Endodermal cell (in vitro differentiated cells): ENCODE measurements around the gene RINL. TPM values are rescaled to one million over a fixed set of nuclear protein-coding genes. Genes with fewer than 3 reads are reported as not detected.

Source experiments
- DNase-seq: peaks from one replicate; pipeline ENCODE4 v3.0.0-alpha.2; 2017
- H3K27ac ChIP-seq: 2 replicates; pipeline ENCODE4 v1.5.1; 2013; ENCODE audit warnings: mild to moderate bottlenecking, low read depth, low read length, moderate library complexity
- H3K27me3 ChIP-seq: 2 replicates; pipeline ENCODE4 v1.6.1; 2013; ENCODE audit warnings: mild to moderate bottlenecking, low read length, moderate library complexity; ENCODE audit not compliant: insufficient read depth, control insufficient read depth, poor library complexity, severe bottlenecking
- H3K36me3 ChIP-seq: 2 replicates; pipeline ENCODE4 v1.7.0; 2013; ENCODE audit warnings: mild to moderate bottlenecking, low read length, moderate library complexity; ENCODE audit not compliant: control insufficient read depth, insufficient read depth
- H3K4me1 ChIP-seq: one replicate; pipeline ENCODE4 v1.7.0; 2013; ENCODE audit warnings: low read length; ENCODE audit not compliant: control insufficient read depth, insufficient read depth
- H3K4me3 ChIP-seq: 2 replicates; pipeline ENCODE4 v1.5.1; 2013; ENCODE audit warnings: mild to moderate bottlenecking, low read length, moderate library complexity
- H3K9ac ChIP-seq: 2 replicates; pipeline ENCODE4 v1.6.1; 2013; ENCODE audit warnings: mild to moderate bottlenecking, low read length, moderate library complexity; ENCODE audit not compliant: poor library complexity, severe bottlenecking; ENCODE audit errors: extremely low read depth
- H3K9me3 ChIP-seq: 2 replicates; pipeline ENCODE4 v1.6.1; 2013; ENCODE audit warnings: mild to moderate bottlenecking, low read length, moderate library complexity; ENCODE audit not compliant: control insufficient read depth
- H3K27ac Mint-ChIP-seq: 2 replicates; pipeline ENCODE4 v1.8.0; 2020; ENCODE audit warnings: mixed read lengths
- H3K27me3 Mint-ChIP-seq: 2 replicates; pipeline ENCODE4 v1.8.0; 2021; ENCODE audit warnings: mild to moderate bottlenecking, mixed read lengths; ENCODE audit not compliant: insufficient read depth
- H3K36me3 Mint-ChIP-seq: 2 replicates; pipeline ENCODE4 v1.8.0; 2020; ENCODE audit warnings: low read depth, mixed read lengths
- H3K4me1 Mint-ChIP-seq: 2 replicates; pipeline ENCODE4 v1.8.0; 2020; ENCODE audit warnings: mixed read lengths
- H3K4me3 Mint-ChIP-seq: 2 replicates; pipeline ENCODE4 v1.8.0; 2020; ENCODE audit warnings: mild to moderate bottlenecking, moderate library complexity, mixed read lengths
- H3K9me3 Mint-ChIP-seq: 2 replicates; pipeline ENCODE4 v1.8.0; 2020; ENCODE audit warnings: mild to moderate bottlenecking, mixed read lengths
- WGBS, 2 experiments: methylation state at CpG; one replicate each; pipeline versions ENCODE4 v1.1.5 to v1.1.7; 2013; ENCODE audit warnings: missing lambda C conversion rate in 2 of 2, mixed read lengths in 1 of 2; ENCODE audit not compliant: insufficient coverage in 1 of 2, insufficient read length in 1 of 2; 5-methylcytosine and 5-hydroxymethylcytosine counted together
- total RNA-seq, 2 donors: library from RNA; stranded (reverse); fragmentation: NEBNext Ultra II Directional in 1 of 2; extraction: Animal tissue kit (Norgen Biotek cat#: 25700) in 1 of 2; gene quantifications; 2 replicates in 1 of 2; 3 replicates in 1 of 2; pipeline ENCODE4 v1.2.1, GENCODE V29; 2021
- TF ChIP-seq, protein P1 (sequence below): fragments of 200-600 bp; sonication (generic); conservative IDR thresholded peaks from 2 replicates; pipeline ENCODE4 v1.5.0; 2021; ENCODE audit warnings: antibody characterized with exemption, mild to moderate bottlenecking

Gene RINL
- total RNA-seq, 2 donors from 2014 or later: 4.8 to 6.7 TPM

DNA sequence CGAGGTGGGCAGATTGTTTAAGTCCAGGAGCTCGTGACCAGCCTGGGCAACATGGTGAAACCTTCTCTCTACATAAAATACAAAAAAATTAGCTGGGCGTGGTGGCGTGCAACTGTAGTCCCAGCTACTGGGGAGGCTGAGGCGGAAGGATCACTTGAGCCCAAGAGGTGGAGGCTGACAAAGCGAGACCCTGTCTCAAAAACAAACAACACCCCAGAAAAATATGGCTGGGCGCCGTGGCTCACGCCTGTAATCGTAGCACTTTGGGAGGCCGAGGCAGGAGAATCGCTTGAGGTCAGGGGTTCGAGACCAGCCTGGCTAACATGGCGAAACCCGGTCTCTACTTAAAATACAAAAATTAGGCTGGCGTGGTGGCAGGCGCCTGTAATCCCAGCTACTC lies 24.9 kb downstream of the RINL start:
- Histone ChIP-seq H3K4me3 (peak overlapping the region; percentile 88), H3K4me1 (no peaks in the 10 kb centered on the region), H3K36me3 (peaks cover 7% of the 10 kb centered on the region), H3K9ac (peak overlapping the region; percentile 95), H3K9me3 (no peaks in the 10 kb centered on the region), H3K27ac (no peak overlapping the region), H3K27me3 (no peaks in the 10 kb centered on the region)
- H3K27me3 Mint-ChIP-seq: no peaks in the 10 kb centered on the region
- H3K4me3 Mint-ChIP-seq: peak overlapping the region; percentile 85
- TF ChIP-seq, protein P1, sequence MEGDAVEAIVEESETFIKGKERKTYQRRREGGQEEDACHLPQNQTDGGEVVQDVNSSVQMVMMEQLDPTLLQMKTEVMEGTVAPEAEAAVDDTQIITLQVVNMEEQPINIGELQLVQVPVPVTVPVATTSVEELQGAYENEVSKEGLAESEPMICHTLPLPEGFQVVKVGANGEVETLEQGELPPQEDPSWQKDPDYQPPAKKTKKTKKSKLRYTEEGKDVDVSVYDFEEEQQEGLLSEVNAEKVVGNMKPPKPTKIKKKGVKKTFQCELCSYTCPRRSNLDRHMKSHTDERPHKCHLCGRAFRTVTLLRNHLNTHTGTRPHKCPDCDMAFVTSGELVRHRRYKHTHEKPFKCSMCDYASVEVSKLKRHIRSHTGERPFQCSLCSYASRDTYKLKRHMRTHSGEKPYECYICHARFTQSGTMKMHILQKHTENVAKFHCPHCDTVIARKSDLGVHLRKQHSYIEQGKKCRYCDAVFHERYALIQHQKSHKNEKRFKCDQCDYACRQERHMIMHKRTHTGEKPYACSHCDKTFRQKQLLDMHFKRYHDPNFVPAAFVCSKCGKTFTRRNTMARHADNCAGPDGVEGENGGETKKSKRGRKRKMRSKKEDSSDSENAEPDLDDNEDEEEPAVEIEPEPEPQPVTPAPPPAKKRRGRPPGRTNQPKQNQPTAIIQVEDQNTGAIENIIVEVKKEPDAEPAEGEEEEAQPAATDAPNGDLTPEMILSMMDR: no peak
- H3K36me3 Mint-ChIP-seq: peaks cover 9% of the 10 kb centered on the region
- peaks cover 10% of the 10 kb centered on the region for H3K4me1 Mint-ChIP-seq
- WGBS, 2 experiments: 87 to 94% methylated on average over 11 to 17 of the region's 17 CpGs
- peaks cover 18% of the 10 kb centered on the region for H3K9me3 Mint-ChIP-seq
- DNase-seq: no peak
- peak overlapping the region; percentile 99 for H3K27ac Mint-ChIP-seq

DNA sequence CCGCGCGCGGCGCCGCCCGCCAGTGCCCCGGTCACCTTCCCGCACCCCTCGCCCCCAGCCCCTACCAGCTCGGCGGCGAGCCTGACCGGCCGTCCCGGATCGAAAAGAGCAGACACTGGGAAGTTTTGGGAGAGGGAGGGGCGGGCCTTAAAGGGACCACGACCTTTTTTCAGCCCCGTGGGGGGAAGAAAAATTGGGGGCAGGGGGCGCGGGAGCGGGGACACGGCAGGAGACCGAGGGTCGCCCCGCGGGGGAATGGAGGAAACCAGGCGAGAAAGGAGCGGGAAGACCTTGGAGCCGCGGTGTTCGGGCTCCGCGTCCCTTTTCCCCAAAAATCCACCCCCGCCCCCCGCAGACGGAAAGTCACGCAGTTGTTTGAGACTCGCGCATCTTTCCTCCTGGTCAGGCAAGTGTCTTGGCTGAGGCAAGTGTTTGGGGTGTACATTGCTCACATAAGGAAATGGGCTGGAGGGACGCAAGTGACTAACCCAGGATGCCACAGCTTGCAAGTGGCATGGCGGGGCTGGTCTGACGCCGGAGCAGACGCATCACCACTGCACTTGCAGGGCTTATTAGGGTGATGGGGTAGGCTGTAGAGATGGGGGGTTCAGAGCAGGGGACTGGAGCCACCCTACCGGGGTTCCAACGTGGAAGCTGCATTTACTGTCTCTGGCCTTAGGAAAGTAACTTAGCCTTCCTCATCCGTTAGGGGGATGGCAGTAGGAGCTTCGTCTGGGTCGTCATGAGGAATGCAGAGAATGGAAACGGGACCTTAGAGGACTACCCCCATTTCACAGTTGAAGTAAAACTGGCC lies 25.6 kb downstream of the RINL start:
- H3K4me3 Mint-ChIP-seq: peak overlapping the region; percentile 85
- H3K9me3 Mint-ChIP-seq: peaks cover 18% of the 10 kb centered on the region
- Histone ChIP-seq H3K27ac (peak overlapping the region; percentile 87), H3K4me1 (peaks cover 4% of the 10 kb centered on the region), H3K4me3 (peak overlapping the region; percentile 88), H3K36me3 (peaks cover 12% of the 10 kb centered on the region), H3K9me3 (no peaks in the 10 kb centered on the region), H3K9ac (peak overlapping the region; percentile 95), H3K27me3 (no peaks in the 10 kb centered on the region)
- 2 to 4% methylated on average over 13 to 50 of the region's 52 CpGs for WGBS, 2 experiments
- TF ChIP-seq, protein P1: no peak
- H3K27ac Mint-ChIP-seq: peak overlapping the region; percentile 99
- DNase-seq: peak; percentile 77
- peaks cover 16% of the 10 kb centered on the region for H3K36me3 Mint-ChIP-seq
- H3K27me3 Mint-ChIP-seq: no peaks in the 10 kb centered on the region
- peaks cover 16% of the 10 kb centered on the region for H3K4me1 Mint-ChIP-seq

DNA sequence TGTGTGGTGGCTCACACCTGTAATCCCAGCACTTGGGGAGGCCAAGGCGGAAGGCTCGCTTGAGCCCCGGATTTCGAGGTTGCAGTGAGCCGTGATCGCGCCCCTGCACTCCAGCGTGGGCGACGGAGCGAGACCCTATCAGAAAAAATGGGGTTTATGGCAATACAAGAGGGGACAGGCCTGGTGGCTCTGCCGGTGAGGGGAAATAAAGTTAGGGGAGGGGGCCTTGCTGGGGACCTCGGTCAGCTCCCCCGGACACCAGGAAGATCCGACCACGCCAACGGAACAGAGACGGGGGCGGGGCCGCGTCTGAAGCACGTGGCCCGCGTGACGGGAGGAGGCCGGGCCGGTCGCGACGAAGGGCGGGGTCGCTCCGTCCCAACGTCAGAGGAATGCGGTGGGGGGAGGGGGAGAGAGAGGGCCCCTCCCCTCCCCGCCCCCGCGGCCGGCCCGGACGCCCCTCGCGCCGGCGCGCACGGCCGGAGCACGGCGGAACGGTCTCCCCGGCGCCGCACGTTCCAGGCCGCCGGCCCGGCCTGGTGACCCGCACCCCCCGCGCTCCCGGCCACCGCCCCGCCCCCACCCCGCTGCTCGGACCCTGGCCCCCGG lies 26.3 kb downstream of the RINL start:
- peak overlapping the region; percentile 85 for H3K4me3 Mint-ChIP-seq
- 2 to 15% methylated on average over 12 to 64 of the region's 67 CpGs for WGBS, 2 experiments
- peak; percentile 95 for DNase-seq
- no peaks in the 10 kb centered on the region for H3K27me3 Mint-ChIP-seq
- Histone ChIP-seq H3K9ac (peak overlapping the region; percentile 95), H3K36me3 (peaks cover 19% of the 10 kb centered on the region), H3K9me3 (no peaks in the 10 kb centered on the region), H3K27me3 (no peaks in the 10 kb centered on the region), H3K27ac (peak overlapping the region; percentile 87), H3K4me1 (peaks cover 8% of the 10 kb centered on the region), H3K4me3 (peak overlapping the region; percentile 86)
- TF ChIP-seq, protein P1: no peak
- peaks cover 17% of the 10 kb centered on the region for H3K9me3 Mint-ChIP-seq
- peaks cover 17% of the 10 kb centered on the region for H3K4me1 Mint-ChIP-seq
- peak overlapping the region; percentile 99 for H3K27ac Mint-ChIP-seq
- H3K36me3 Mint-ChIP-seq: peaks cover 22% of the 10 kb centered on the region
